GM19193 (cell line): ENCODE data around the gene GABBR1.
A peak's percentile ranks its signal among the peaks of the same experiment; 100 is the strongest.

Experiments
- POLR2A ChIP-seq: IDR thresholded peaks from 4 replicates; pipeline ENCODE4 v1.6.1; 2011; ENCODE audit not compliant: insufficient read depth, insufficient read length; ENCODE audit errors: extremely low read depth

Gene GABBR1

GRCh38 chr6:29661071-29661470 lies 28.1 kb upstream of the GABBR1 start:
- no peak for TF ChIP-seq POLR2A

GRCh38 chr6:29656798-29657197 lies 23.8 kb upstream of the GABBR1 start, which contains the start of gene MOG:
TSS of gene MOG (plus strand) at chr6:29657092. CDS start at chr6:29657210, 118 bp downstream.
- TF ChIP-seq POLR2A: no peak

GRCh38 chr6:29656157-29656556 lies 23.2 kb upstream of the GABBR1 start:
- TF ChIP-seq POLR2A: no peak

- TF ChIP-seq POLR2A: no peak
These were observed 22.7 kb upstream of the GABBR1 start for GRCh38 chr6:29655658-29656057.

- TF ChIP-seq POLR2A: no peak
These were observed 20.6 kb upstream of the GABBR1 start for GRCh38 chr6:29653452-29654038.

- no peak for TF ChIP-seq POLR2A
These were observed 19.2 kb upstream of the GABBR1 start for GRCh38 chr6:29652198-29652584.

- no peak for TF ChIP-seq POLR2A
These were observed 18.6 kb upstream of the GABBR1 start for GRCh38 chr6:29651413-29652197.

GRCh38 chr6:29649701-29650673 lies 17.0 kb upstream of the GABBR1 start:
- TF ChIP-seq POLR2A: peak; percentile 84

- no peak for TF ChIP-seq POLR2A
These were observed 15.1 kb upstream of the GABBR1 start for GRCh38 chr6:29647927-29648642.

- no peak for TF ChIP-seq POLR2A
These were observed 8.6 kb upstream of the GABBR1 start for GRCh38 chr6:29641430-29642148.

- no peak for TF ChIP-seq POLR2A
These were observed 4.3 kb upstream of the GABBR1 start for GRCh38 chr6:29637247-29637646.

GRCh38 chr6:29633534-29633905 lies 537 bp upstream of the GABBR1 start:
- TF ChIP-seq POLR2A: no peak

- no peak for TF ChIP-seq POLR2A
These were observed 887 bp downstream of the GABBR1 start for GRCh38 chr6:29631860-29632731.
